22Rv1 (cell line): ENCODE data around the gene AXDND1.

Experiments used
- CTCF ChIP-seq: fragments of 450-650 bp; IDR thresholded peaks from 2 replicates; pipeline ENCODE4 v1.5.1; 2017; ENCODE audit warnings: mild to moderate bottlenecking
- ZFX ChIP-seq: fragments of 450-650 bp; IDR thresholded peaks from 2 replicates; pipeline ENCODE4 v1.6.1; 2017; ENCODE audit warnings: antibody characterized with exemption, borderline replicate concordance

DNA sequence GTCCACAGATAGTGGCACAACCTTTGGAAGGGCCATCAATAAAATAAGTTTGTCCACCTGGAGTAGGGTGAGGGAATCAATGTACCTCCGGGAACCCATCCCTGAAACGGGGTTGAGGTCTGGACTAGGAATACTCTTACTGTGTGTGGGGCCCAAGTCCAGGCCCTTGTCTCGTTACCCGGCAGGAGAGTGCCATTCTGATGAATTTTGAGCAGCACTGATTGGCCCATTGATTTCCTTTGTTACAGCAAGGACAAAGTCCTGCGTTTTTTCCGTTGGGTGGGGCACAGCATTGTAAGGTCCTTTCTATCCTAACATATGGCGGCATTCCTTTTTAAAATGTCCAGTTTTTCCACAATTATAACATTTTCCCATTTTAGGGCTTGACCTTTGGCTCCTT, 75.2 kb downstream of the AXDND1 start:
- no peak for TF ChIP-seq CTCF
- no peak for TF ChIP-seq ZFX
